Stomach (tissue), 4 donors: ENCODE measurements around the gene STAT4.

Experiments used
- CTCF ChIP-seq, 7 experiments: fragments of 450-650 bp in 4 of 7; fragments of 200-600 bp in 3 of 7; sonication (generic) in 3 of 7; IDR thresholded peaks; one replicate each; pipeline ENCODE4 v1.5.1; 2016 to 2019; ENCODE audit warnings: antibody characterized with exemption in 7 of 7, control low read depth in 2 of 7, mild to moderate bottlenecking in 1 of 7
- EP300 ChIP-seq: sonication (generic); formaldehyde crosslinking; IDR thresholded peaks from one replicate; pipeline ENCODE4 v1.6.1; 2017; ENCODE audit warnings: antibody characterized with exemption
- POLR2A ChIP-seq, 4 donors: fragments of 450-650 bp; IDR thresholded peaks; one replicate each; pipeline ENCODE4 v1.6.1; 2016; ENCODE audit warnings: antibody characterized with exemption in 4 of 4, control low read depth in 2 of 4, mild to moderate bottlenecking in 1 of 4, moderate library complexity in 1 of 4
- POLR2AphosphoS5 ChIP-seq, 3 donors: sonication (generic); formaldehyde crosslinking; IDR thresholded peaks; one replicate each; pipeline ENCODE4 v1.6.1; 2016; ENCODE audit warnings: antibody characterized with exemption in 3 of 3

- TF ChIP-seq POLR2A (IDR thresholded peaks at IDR 0.05) = no peak
- no peak for TF ChIP-seq CTCF (IDR thresholded peaks at IDR 0.05)
- TF ChIP-seq POLR2AphosphoS5 (IDR thresholded peaks at IDR 0.05) = no peak
- TF ChIP-seq EP300 = no peak
Observed at GRCh38 chr2:191170773-191171172, 20.0 kb upstream of the STAT4 start.
